K562 (cell line): ENCODE results near the gene RASSF3. TPM values are rescaled to one million over a fixed set of nuclear protein-coding genes. Genes with fewer than 3 reads are reported as not detected.

Source experiments
- ATAC-seq: fragments of 200-7000 bp; cut with Tn5 transposase; 3 replicates; pipeline ENCODE4 v1.9.1; 2020; ENCODE audit warnings: moderate library complexity
- BruUV-seq: library from RNA; stranded (reverse); fragments of 400-500 nt; replicated peaks from 2 replicates; lab custom pipeline; 2021; lab: Mats Ljungman, UMichigan
- CTCF ChIA-PET: fragments of 300-600 bp; formaldehyde crosslinking; extraction: SDS; loops from one replicate; lab custom pipeline; 2021; ENCODE audit warnings: low intra/inter-chr PET ratio; lab: Yijun Ruan, JAX
- POLR2A ChIA-PET: fragments of 300-600, 350-650 bp; sonication (Branson Sonifier 250); formaldehyde crosslinking; extraction: SDS; loops from one replicate; lab custom pipeline; 2021; ENCODE audit warnings: antibody characterized with exemption, inconsistent platforms; lab: Yijun Ruan, JAX
- DNase-seq, 4 experiments: peaks; one replicate each; pipeline versions ENCODE4 v3.0.0 to v3.0.0-alpha.2; 2011 to 2018; ENCODE audit warnings: low spot score in 3 of 4, mixed read lengths in 3 of 4; ENCODE audit errors: extremely low read depth in 1 of 4
- FAIRE-seq: peaks from 2 replicates; lab custom pipeline; 2011; peaks lifted over from hg19 to GRCh38; lab: Jason Lieb, UNC
- H2AFZ ChIP-seq: 2 replicates; pipeline ENCODE4 v1.6.0; 2011; ENCODE audit warnings: low read depth, low read length, control low read depth, inconsistent platforms
- H3K27ac ChIP-seq: fragments of 200-600 bp; 3 replicates; pipeline ENCODE4 v1.8.0; 2011; ENCODE audit warnings: low read depth, mild to moderate bottlenecking, control low read depth, inconsistent platforms, low read length, moderate library complexity, mixed read lengths; ENCODE audit errors: extremely low read depth
- H3K27me3 ChIP-seq, 2 experiments: fragments of 300-600 bp in 1 of 2; 2 replicates in 1 of 2; 3 replicates in 1 of 2; pipeline versions ENCODE4 v1.6.0 to v1.8.0; 2011; ENCODE audit warnings: inconsistent platforms in 2 of 2, low read length in 2 of 2, mild to moderate bottlenecking in 1 of 2, mixed read lengths in 1 of 2, moderate library complexity in 1 of 2; ENCODE audit not compliant: control insufficient read depth in 2 of 2, insufficient read depth in 2 of 2
- H3K36me3 ChIP-seq: fragments of 300-600 bp; 3 replicates; pipeline ENCODE4 v1.8.0; 2011; ENCODE audit warnings: mild to moderate bottlenecking, low read length, inconsistent platforms; ENCODE audit not compliant: control insufficient read depth, insufficient read depth
- H3K4me1 ChIP-seq, 2 experiments: fragments of 200-600 bp in 1 of 2; replicated peaks in 1 of 2; 2 replicates in 1 of 2; 3 replicates in 1 of 2; pipeline versions ENCODE4 v1.5.1 to v1.8.0; 2011; ENCODE audit warnings: inconsistent platforms in 2 of 2, low read length in 2 of 2, mild to moderate bottlenecking in 1 of 2, mixed read lengths in 1 of 2, moderate library complexity in 1 of 2; ENCODE audit not compliant: control insufficient read depth in 2 of 2, insufficient read depth in 2 of 2
- H3K4me2 ChIP-seq: 2 replicates; pipeline ENCODE4 v1.6.1; 2011; ENCODE audit warnings: low read length, control low read depth, inconsistent platforms, mixed read lengths; ENCODE audit not compliant: insufficient read depth
- H3K4me3 ChIP-seq: fragments of 200-600 bp; sonication (generic), shearing (Covaris generic); 2 replicates; pipeline ENCODE4 v1.5.1; 2016; ENCODE audit warnings: control low read depth, inconsistent platforms
- H3K79me2 ChIP-seq: fragments of 200-600 bp; 3 replicates; pipeline ENCODE4 v1.8.0; 2011; ENCODE audit warnings: low read length, inconsistent platforms; ENCODE audit not compliant: control insufficient read depth, insufficient read depth
- H3K9ac ChIP-seq, 2 experiments: 2 replicates each; pipeline versions ENCODE4 v1.6.0 to v1.6.1; 2011; ENCODE audit warnings: low read depth in 2 of 2, low read length in 2 of 2, control low read depth in 1 of 2, inconsistent platforms in 1 of 2, mild to moderate bottlenecking in 1 of 2, mixed read lengths in 1 of 2; ENCODE audit not compliant: insufficient read depth in 1 of 2
- H3K9me1 ChIP-seq: one replicate; pipeline ENCODE4 v1.6.0; 2011; ENCODE audit warnings: inconsistent platforms, mild to moderate bottlenecking, low read length, moderate library complexity; ENCODE audit not compliant: control insufficient read depth, insufficient read depth
- H3K9me3 ChIP-seq: replicated peaks from 2 replicates; pipeline ENCODE4 v1.5.1; 2011; ENCODE audit warnings: low read depth, low read length, inconsistent platforms; ENCODE audit not compliant: control insufficient read depth, insufficient read depth
- H4K20me1 ChIP-seq: replicated peaks from 2 replicates; pipeline ENCODE4 v1.6.1; 2011; ENCODE audit warnings: low read length, inconsistent platforms, mixed read lengths; ENCODE audit not compliant: control insufficient read depth, insufficient read depth
- DMBX1 ChIP-seq: fragments of 250-450 bp; sonication (Bioruptor Pico); IDR thresholded peaks from 2 replicates; pipeline ENCODE4 v1.8.0; 2022; ENCODE audit warnings: inconsistent platforms, mild to moderate bottlenecking, moderate library complexity, borderline replicate concordance
- GTF2A2 ChIP-seq: IDR thresholded peaks from 2 replicates; pipeline ENCODE4 v1.6.1; 2016; ENCODE audit warnings: mild to moderate bottlenecking, missing genetic modification characterization, missing compliant biosample characterization
- SP2 ChIP-seq: IDR thresholded peaks from 2 replicates; pipeline ENCODE4 v1.6.1; 2011; ENCODE audit warnings: mild to moderate bottlenecking, low read depth, low read length, moderate library complexity; ENCODE audit not compliant: poor library complexity, severe bottlenecking; ENCODE audit errors: extremely low read depth
- ZNF175 ChIP-seq: fragments of 200-800 bp; sonication (Bioruptor generic); IDR thresholded peaks from 2 replicates; pipeline ENCODE4 v1.6.1; 2016; ENCODE audit warnings: low read depth, mild to moderate bottlenecking, missing genetic modification characterization, missing compliant biosample characterization
- ZNF239 ChIP-seq: fragments of 250-450 bp; sonication (Bioruptor Pico); IDR thresholded peaks from 2 replicates; pipeline ENCODE4 v1.4.0; 2020; ENCODE audit warnings: mild to moderate bottlenecking
- WGBS: fragments of 100-300 bp; shearing (Covaris generic); methylation state at CpG from one replicate; pipeline ENCODE4 v1.1.6; 2016; ENCODE audit warnings: low coverage, mixed read lengths; ENCODE audit not compliant: insufficient coverage; ENCODE audit errors: missing lambda C conversion rate; 5-methylcytosine and 5-hydroxymethylcytosine counted together
- in situ Hi-C: fragments of 300-500 bp; cut with MboI; formaldehyde crosslinking; loops from 4 replicates; pipeline ENCODE4 v1.15.0; 2018; ENCODE audit warnings: inconsistent platforms, mixed read lengths
- intact Hi-C: fragments of 100-400 bp; cut with micrococcal nuclease; formaldehyde crosslinking; loops from 2 replicates; pipeline ENCODE4 v1.14.2; 2022
- polyA plus RNA-seq, 8 experiments: library from polyadenylated mRNA; depleted of rRNA in 4 of 8; stranded (reverse) in 5 of 8; unstranded in 3 of 8; fragments of >200 nt; fragmentation: Nextera tagmentation in 2 of 8; fragmentation: Illumina TruSeq in 1 of 8; extraction: Ambion mirVana in 2 of 8; extraction: Trizol in 1 of 8; gene quantifications; 2 replicates each; pipeline versions ENCODE4 v1.2.1 to v1.2.3, GENCODE V29; 2011 to 2014; ENCODE audit warnings: inconsistent platforms in 1 of 8, missing spikeins in 1 of 8
- total RNA-seq, 7 experiments: library from RNA; depleted of rRNA in 6 of 7; stranded (reverse); fragments of >200 nt in 6 of 7; fragmentation: Illumina TruSeq in 2 of 7; extraction: Trizol in 2 of 7; gene quantifications; 2 replicates each; pipeline versions ENCODE4 v1.2.1 to v1.2.3, GENCODE V29; 2011 to 2021; ENCODE audit warnings: low replicate concordance in 1 of 7
- TF ChIP-seq, protein P1 (sequence below), 2 experiments: fragments of 200-800 bp in 1 of 2; sonication (Bioruptor generic) in 1 of 2; sonication (generic) in 1 of 2; formaldehyde crosslinking in 1 of 2; IDR thresholded peaks in 1 of 2; conservative IDR thresholded peaks in 1 of 2; 2 replicates each; pipeline versions ENCODE4 v1.5.0 to v1.6.1; 2016 to 2020; ENCODE audit warnings: missing compliant biosample characterization in 1 of 2, missing genetic modification characterization in 1 of 2, missing genetic modification reagents in 1 of 2

The RASSF3 gene
- total and polyA plus RNA-seq, 9 of the 15 experiments (the other 6 are each of a cell fraction or from before 2014, with no cell fraction given) = 3.7 to 39.2 (median 20.2) TPM

DNA sequence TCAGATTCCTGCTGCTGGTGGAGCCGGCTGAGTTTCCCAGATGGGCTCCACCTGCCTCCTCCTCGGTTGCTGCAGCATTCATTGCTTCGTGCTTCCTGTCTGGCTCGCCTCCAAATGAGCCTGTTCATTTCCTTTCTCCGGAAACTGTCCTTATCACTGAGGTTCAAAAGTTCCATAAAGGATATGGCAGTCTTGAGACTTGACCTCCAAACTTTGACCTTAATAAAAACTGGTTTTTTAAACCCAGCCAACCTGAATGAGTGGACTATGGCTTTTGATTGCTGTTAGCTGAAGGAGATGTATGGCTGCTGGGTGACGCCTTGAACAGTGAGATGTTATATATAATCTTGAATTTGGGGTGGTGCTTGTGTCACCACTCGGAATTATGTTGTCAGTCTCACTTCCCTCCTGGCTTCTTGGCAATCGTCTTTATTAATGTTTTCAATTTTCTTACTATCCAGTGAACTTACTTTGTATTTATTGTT, 62.7 kb downstream of the RASSF3 start (continued):
- peak; percentile 49 for TF ChIP-seq ZNF239

DNA sequence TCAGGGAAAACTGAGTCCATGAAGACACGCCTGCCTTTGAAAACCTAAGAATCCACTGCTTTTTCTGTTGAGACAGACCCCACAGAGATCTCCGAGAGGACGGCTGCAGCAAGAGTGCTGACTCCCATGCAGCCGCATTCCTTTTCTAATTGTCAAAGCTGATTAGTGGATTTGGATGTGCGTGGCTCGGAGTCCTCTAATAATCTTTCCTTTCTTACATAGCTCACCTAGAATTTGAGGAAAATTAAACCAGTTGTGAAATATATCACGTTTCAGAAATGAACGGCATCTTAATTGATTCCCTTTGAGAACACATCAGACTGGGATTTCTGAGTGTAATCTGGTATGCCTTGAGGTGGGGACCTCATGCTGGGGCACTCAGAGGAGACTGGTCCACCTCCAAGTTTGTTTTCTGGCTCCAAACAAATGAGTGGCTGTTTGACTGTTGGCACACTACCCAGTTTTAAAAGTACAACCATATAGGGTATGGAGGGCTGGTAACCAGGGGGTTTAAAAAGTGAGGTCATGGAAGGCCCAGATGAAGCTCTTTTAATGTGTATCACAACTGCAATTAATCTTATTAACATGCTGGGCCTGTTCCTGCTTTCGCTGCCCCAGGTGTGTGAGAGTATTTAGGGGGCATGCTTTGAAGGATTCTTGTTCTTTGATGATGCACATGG, 63.3 kb downstream of the RASSF3 start:
- in situ Hi-C loops = no loop called here
- no TSS peak for BruUV-seq
- H4K20me1 ChIP-seq = no peaks in the 10 kb centered on the region
- H3K9me1 ChIP-seq = no peaks in the 10 kb centered on the region
- H3K27me3 ChIP-seq = no peaks in the 10 kb centered on the region
- H3K79me2 ChIP-seq = peaks cover 86% of the 10 kb centered on the region
- peaks cover 6% of the 10 kb centered on the region; the same call in 1 of the 3 replicates for H3K36me3 ChIP-seq
- no peak for FAIRE-seq
- ATAC-seq = no peak
- POLR2A ChIA-PET = interaction anchor here (0.8 to 1.2 kb wide), 3 partner anchors 14 to 270 kb away, joined by 3 read pairs; partner anchors contain the start of gene XPOT
- WGBS = 64% methylated on average over 9 of the region's 9 CpGs
- H3K4me2 ChIP-seq = peak overlapping the region; percentile 66
- CTCF ChIA-PET = no interaction called here
- TF ChIP-seq DMBX1 = peak; percentile 17; the same call in 1 of the 2 replicates
- TF ChIP-seq GTF2A2 (tag) = 0 out of 2 replicates have a peak, but pooled peaks have one; percentile 12
- TF ChIP-seq, protein P1, sequence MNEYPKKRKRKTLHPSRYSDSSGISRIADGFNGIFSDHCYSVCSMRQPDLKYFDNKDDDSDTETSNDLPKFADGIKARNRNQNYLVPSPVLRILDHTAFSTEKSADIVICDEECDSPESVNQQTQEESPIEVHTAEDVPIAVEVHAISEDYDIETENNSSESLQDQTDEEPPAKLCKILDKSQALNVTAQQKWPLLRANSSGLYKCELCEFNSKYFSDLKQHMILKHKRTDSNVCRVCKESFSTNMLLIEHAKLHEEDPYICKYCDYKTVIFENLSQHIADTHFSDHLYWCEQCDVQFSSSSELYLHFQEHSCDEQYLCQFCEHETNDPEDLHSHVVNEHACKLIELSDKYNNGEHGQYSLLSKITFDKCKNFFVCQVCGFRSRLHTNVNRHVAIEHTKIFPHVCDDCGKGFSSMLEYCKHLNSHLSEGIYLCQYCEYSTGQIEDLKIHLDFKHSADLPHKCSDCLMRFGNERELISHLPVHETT (CRISPR knock-in tag; conservative IDR thresholded peaks at IDR 0.05 in 1 of 2, IDR thresholded peaks at IDR 0.05 in 1 of 2) = peak in 1 of 2 experiments; percentile 10; a peak in 1 of 4 replicates
- TF ChIP-seq ZNF175 (CRISPR knock-in tag) = peak; percentile 68; the same call in 1 of the 2 replicates
- no peak for TF ChIP-seq SP2
- H3K4me1 ChIP-seq = peaks cover 29 to 59% of the 10 kb centered on the region in 2 experiments
- peak overlapping the region in 1 of 2 experiments; percentile 49; a peak in 3 of 4 replicates for H3K9ac ChIP-seq
- DNase-seq = no peak
- H2AFZ ChIP-seq = no peak overlapping the region
- H3K4me3 ChIP-seq = no peak overlapping the region
- no peaks in the 10 kb centered on the region for H3K9me3 ChIP-seq
- intact Hi-C loops = loop anchor here (2.0 kb wide), 1 partner anchor 65 kb away; no protein-coding TSS in a partner anchor
- peak overlapping the region; percentile 82 for H3K27ac ChIP-seq
